Stomach (tissue), 9 donors: Measurements from ENCODE around the gene PHRF1. TPM values are rescaled to one million over a fixed set of nuclear protein-coding genes. Genes with fewer than 3 reads are reported as not detected.

Experiments
- DNase-seq, 2 donors: peaks; one replicate each; pipeline versions ENCODE4 v3.0.0 to v3.0.0-alpha.2; 2013 to 2019
- H3K27ac ChIP-seq, 5 donors: fragments of 200-600 bp in 4 of 5; sonication (generic) in 4 of 5; one replicate each; pipeline ENCODE4 v1.5.1; 2013 to 2019; ENCODE audit warnings: mild to moderate bottlenecking in 1 of 5, moderate library complexity in 1 of 5
- H3K27me3 ChIP-seq, 3 donors: fragments of 200-600 bp; sonication (generic); one replicate each; pipeline ENCODE4 v1.5.1; 2017 to 2019; ENCODE audit warnings: mixed run types in 1 of 3
- H3K36me3 ChIP-seq, 4 donors: fragments of 200-600 bp; sonication (generic); 1 replicate in 3 of 4; 2 replicates in 1 of 4; pipeline ENCODE4 v1.5.1; 2016 to 2019
- H3K4me1 ChIP-seq, 4 donors: fragments of 200-600 bp; sonication (generic); one replicate each; pipeline ENCODE4 v1.5.1; 2016 to 2019
- H3K4me3 ChIP-seq, 4 donors: fragments of 200-600 bp; sonication (generic) in 3 of 4; one replicate each; pipeline ENCODE4 v1.5.1; 2016 to 2019; ENCODE audit warnings: mild to moderate bottlenecking in 1 of 4
- H3K9me3 ChIP-seq, 4 donors: fragments of 200-600 bp; sonication (generic); one replicate each; pipeline ENCODE4 v1.5.1; 2016 to 2019
- EP300 ChIP-seq: sonication (generic); formaldehyde crosslinking; IDR thresholded peaks from one replicate; pipeline ENCODE4 v1.6.1; 2017; ENCODE audit warnings: antibody characterized with exemption
- POLR2A ChIP-seq, 4 donors: fragments of 450-650 bp; IDR thresholded peaks; one replicate each; pipeline ENCODE4 v1.6.1; 2016; ENCODE audit warnings: antibody characterized with exemption in 4 of 4, control low read depth in 2 of 4, mild to moderate bottlenecking in 1 of 4, moderate library complexity in 1 of 4
- POLR2AphosphoS5 ChIP-seq, 3 donors: sonication (generic); formaldehyde crosslinking; IDR thresholded peaks; one replicate each; pipeline ENCODE4 v1.6.1; 2016; ENCODE audit warnings: antibody characterized with exemption in 3 of 3
- WGBS, 5 donors: extraction: QIAGEN DNeasy Blood & Tissue Kit in 3 of 5; methylation state at CpG; one replicate each; pipeline versions ENCODE4 v1.1.5 to v1.1.7; 2013 to 2018; 5-methylcytosine and 5-hydroxymethylcytosine counted together
- intact Hi-C: fragments of 100-400 bp; cut with DNase I; formaldehyde crosslinking; loops from one replicate; pipeline ENCODE4 v1.15.1; 2023; ENCODE audit warnings: low total_unique reads
- polyA plus RNA-seq, 3 donors: library from polyadenylated mRNA; stranded (reverse); fragments of 200-250 nt; gene quantifications; one replicate each; pipeline ENCODE4 v1.2.3, GENCODE V29; 2013
- total RNA-seq, 5 donors: library from RNA; depleted of rRNA; stranded (reverse); fragments of >200 nt; gene quantifications; one replicate each; pipeline versions ENCODE4 v1.1.0 to v1.2.3, GENCODE V29; 2014 to 2016
- TF ChIP-seq, protein P1 (sequence below), 7 experiments: fragments of 450-650 bp in 4 of 7; fragments of 200-600 bp in 3 of 7; sonication (generic) in 3 of 7; IDR thresholded peaks; one replicate each; pipeline ENCODE4 v1.5.1; 2016 to 2019; ENCODE audit warnings: antibody characterized with exemption in 7 of 7, control low read depth in 2 of 7, mild to moderate bottlenecking in 1 of 7
- donor health status: healthy with polysubstance abuse.
- donor health status: Bipolar disorder and iron deficiency.
- donor health status: healthy.

PHRF1 gene
- total and polyA plus RNA-seq, 8 donors, result 7.9 to 60.8 (median 19.5) TPM

DNA sequence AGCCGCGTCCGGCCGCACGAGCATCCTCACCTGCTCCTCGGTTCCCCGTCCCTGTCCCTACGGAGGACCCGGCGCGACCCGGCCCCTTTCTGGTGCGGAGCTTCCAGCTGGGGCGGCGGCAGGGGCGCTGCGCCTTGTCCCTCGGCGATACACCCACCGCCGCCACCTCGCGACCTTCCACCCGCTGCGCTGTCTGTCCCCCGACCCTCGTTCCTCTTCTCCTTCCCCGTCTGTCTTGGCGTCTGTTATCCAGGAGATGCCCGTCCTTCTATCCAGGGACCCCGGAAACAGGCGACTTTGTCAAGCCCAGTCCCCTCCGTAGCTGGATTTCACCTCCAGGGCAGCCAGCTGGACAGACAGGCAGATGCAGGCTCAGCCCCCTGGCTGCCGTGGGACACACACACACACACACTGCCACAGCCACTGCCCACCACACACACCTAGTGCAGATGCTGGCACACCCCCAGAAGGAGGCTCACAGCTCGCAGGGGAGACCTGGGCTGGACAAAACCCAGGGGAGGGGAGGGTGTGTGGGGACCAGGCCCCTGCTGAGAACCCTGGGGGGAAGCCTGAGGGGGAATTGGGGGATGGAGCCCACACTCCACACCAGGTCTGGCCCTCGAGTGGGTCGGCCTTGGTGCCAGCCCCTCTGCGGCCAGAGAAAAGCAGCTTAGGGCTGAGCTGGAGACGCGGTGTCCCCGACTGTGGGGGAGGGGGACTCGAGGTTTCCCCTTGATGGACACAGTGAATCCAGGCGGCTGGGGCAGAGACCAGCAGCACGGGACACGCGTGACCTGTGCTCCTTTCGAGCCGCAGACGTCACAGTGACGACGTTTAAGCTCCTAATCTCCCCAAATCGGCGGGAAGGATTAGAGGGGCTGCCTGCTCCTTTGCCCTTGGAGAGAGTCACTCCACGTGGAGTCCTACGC lies 61.6 kb downstream of the PHRF1 start:
- Histone ChIP-seq H3K4me3 (peak overlapping the region; percentile 25 to 39 (median 38)), H3K4me1 (peaks cover 9 to 41% (median 31%) of the 10 kb centered on the region in 4 donors), H3K27me3 (peaks cover 0 to 54% (median 43%) of the 10 kb centered on the region in 3 donors), H3K27ac (no peak overlapping the region), H3K36me3 (peaks cover 0 to 24% (median 17%) of the 10 kb centered on the region in 4 donors), H3K9me3 (no peaks in the 10 kb centered on the region)
- DNase-seq, result no peak
- WGBS, 5 donors, result 41 to 59% (median 55%) methylated on average over 46 to 55 of the region's 55 CpGs
- TF ChIP-seq, protein P1, sequence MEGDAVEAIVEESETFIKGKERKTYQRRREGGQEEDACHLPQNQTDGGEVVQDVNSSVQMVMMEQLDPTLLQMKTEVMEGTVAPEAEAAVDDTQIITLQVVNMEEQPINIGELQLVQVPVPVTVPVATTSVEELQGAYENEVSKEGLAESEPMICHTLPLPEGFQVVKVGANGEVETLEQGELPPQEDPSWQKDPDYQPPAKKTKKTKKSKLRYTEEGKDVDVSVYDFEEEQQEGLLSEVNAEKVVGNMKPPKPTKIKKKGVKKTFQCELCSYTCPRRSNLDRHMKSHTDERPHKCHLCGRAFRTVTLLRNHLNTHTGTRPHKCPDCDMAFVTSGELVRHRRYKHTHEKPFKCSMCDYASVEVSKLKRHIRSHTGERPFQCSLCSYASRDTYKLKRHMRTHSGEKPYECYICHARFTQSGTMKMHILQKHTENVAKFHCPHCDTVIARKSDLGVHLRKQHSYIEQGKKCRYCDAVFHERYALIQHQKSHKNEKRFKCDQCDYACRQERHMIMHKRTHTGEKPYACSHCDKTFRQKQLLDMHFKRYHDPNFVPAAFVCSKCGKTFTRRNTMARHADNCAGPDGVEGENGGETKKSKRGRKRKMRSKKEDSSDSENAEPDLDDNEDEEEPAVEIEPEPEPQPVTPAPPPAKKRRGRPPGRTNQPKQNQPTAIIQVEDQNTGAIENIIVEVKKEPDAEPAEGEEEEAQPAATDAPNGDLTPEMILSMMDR (IDR thresholded peaks at IDR 0.05), result no peak
- TF ChIP-seq EP300 (no peak), POLR2A (IDR thresholded peaks at IDR 0.05) (no peak), POLR2AphosphoS5 (IDR thresholded peaks at IDR 0.05) (no peak)
- intact Hi-C loops, result no loop called here

DNA sequence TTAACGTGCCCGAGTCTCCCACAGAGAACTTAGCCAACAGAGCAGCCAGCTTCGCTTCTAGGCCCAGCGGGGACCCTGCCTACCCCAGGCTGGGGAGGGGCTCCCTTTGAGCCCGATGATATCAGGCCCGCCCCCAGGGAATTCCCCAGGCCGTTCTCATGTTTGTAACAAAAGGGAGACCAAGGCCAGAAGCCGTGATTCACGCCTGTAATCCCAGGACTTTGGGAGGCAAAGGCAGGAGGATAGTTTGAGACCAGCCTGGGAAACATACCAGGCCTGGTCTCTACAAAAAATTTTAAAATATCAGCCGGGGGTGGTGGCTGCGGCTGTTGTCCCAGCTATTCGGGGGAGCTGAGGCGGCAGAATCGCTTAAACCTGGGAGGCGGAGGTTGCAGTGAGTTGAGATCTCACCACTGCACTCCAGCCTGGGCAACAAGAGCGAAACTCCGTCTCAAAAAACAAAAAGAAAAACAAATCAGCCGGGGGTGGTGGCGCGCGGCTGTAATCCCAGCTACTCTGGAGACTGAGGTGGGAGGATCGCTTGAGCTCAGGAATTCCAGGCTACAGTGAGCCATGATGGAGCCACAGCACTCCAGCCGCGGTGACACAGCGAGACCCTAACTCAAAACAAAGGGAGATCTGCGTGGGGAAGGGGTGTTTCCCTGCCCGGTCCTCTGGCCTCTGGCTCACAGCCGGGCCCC lies 62.5 kb downstream of the PHRF1 start:
- peaks cover 0 to 54% (median 43%) of the 10 kb centered on the region in 3 donors for H3K27me3 ChIP-seq
- no peak overlapping the region for H3K4me3 ChIP-seq
- no peak for DNase-seq
- 63 to 85% (median 73%) methylated on average over 26 to 28 of the region's 28 CpGs for WGBS, 5 donors
- no peak overlapping the region for H3K27ac ChIP-seq
- no peak for TF ChIP-seq POLR2A (IDR thresholded peaks at IDR 0.05)
- TF ChIP-seq, protein P1 (IDR thresholded peaks at IDR 0.05), result no peak
- TF ChIP-seq POLR2AphosphoS5 (IDR thresholded peaks at IDR 0.05), result no peak
- TF ChIP-seq EP300, result no peak
- intact Hi-C loops, result no loop called here
- peaks cover 9 to 41% (median 31%) of the 10 kb centered on the region in 4 donors for H3K4me1 ChIP-seq
- no peaks in the 10 kb centered on the region for H3K9me3 ChIP-seq
- peaks cover under 1 to 33% (median 24%) of the 10 kb centered on the region in 4 donors for H3K36me3 ChIP-seq

DNA sequence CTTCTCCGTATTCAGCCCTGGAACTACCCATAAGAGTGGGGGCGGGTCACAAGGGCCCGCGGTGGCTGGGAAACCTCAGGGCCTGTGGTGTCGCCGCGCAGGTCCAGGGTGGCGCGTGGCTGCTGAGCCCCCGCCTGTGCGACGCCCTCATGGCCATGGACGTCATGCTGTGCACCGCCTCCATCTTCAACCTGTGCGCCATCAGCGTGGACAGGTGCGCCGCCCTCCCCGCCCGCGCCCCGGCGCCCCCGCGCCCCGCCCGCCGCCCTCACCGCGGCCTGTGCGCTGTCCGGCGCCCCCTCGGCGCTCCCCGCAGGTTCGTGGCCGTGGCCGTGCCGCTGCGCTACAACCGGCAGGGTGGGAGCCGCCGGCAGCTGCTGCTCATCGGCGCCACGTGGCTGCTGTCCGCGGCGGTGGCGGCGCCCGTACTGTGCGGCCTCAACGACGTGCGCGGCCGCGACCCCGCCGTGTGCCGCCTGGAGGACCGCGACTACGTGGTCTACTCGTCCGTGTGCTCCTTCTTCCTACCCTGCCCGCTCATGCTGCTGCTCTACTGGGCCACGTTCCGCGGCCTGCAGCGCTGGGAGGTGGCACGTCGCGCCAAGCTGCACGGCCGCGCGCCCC lies 63.2 kb downstream of the PHRF1 start:
- H3K36me3 ChIP-seq, result peaks cover 7 to 40% (median 31%) of the 10 kb centered on the region in 4 donors
- TF ChIP-seq POLR2AphosphoS5 (IDR thresholded peaks at IDR 0.05), result no peak
- TF ChIP-seq POLR2A (IDR thresholded peaks at IDR 0.05), result no peak
- TF ChIP-seq, protein P1 (IDR thresholded peaks at IDR 0.05), result no peak
- H3K27ac ChIP-seq, result no peak overlapping the region
- WGBS, 5 donors, result 6 to 54% (median 19%) methylated on average over 12 to 80 of the region's 80 CpGs
- H3K27me3 ChIP-seq, result peaks cover 0 to 54% (median 43%) of the 10 kb centered on the region in 3 donors
- no peaks in the 10 kb centered on the region for H3K9me3 ChIP-seq
- peaks cover 9 to 41% (median 31%) of the 10 kb centered on the region in 4 donors for H3K4me1 ChIP-seq
- no peak overlapping the region for H3K4me3 ChIP-seq
- peak in 1 of 2 donors; percentile 64 for DNase-seq
- intact Hi-C loops, result no loop called here
